GM12865 (cell line): Measurements from ENCODE around the gene OGDHL.
A peak's percentile ranks its signal among the peaks of the same experiment; 100 is the strongest.

Source experiments
- DNase-seq: peaks from one replicate; pipeline ENCODE4 v3.0.0; 2010; ENCODE audit warnings: low read depth
- H3K4me3 ChIP-seq: 2 replicates; pipeline ENCODE4 v1.5.1; 2011; ENCODE audit warnings: mild to moderate bottlenecking, low read depth, low read length, control low read depth
- TF ChIP-seq, protein P1 (sequence below): IDR thresholded peaks from 2 replicates; pipeline ENCODE4 v1.5.1; 2011; ENCODE audit warnings: low read length, control low read depth, low read depth, inconsistent platforms; ENCODE audit not compliant: insufficient read depth; ENCODE audit errors: missing control alignments

The OGDHL gene

DNA sequence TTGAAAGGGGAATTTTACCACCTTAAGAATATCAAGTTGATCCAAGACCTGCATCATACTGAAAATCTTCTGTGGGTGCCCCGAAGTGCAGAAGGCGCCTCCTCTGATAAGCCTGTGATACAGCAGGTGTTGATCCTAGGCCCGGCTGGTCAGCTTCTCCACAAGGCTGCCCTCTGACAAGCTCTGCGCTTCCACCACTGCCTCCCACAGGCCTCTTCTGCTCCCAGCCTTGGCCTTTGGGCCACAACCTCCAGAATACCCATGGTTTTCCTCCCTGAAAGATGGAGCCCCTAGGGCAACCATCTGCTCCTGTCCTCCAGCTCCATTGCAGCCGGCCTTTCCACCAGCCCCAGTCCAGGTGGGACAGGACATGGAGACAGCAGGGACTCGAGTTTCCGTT, 5.6 kb upstream of the OGDHL start:
- no peak for DNase-seq
- TF ChIP-seq, protein P1, sequence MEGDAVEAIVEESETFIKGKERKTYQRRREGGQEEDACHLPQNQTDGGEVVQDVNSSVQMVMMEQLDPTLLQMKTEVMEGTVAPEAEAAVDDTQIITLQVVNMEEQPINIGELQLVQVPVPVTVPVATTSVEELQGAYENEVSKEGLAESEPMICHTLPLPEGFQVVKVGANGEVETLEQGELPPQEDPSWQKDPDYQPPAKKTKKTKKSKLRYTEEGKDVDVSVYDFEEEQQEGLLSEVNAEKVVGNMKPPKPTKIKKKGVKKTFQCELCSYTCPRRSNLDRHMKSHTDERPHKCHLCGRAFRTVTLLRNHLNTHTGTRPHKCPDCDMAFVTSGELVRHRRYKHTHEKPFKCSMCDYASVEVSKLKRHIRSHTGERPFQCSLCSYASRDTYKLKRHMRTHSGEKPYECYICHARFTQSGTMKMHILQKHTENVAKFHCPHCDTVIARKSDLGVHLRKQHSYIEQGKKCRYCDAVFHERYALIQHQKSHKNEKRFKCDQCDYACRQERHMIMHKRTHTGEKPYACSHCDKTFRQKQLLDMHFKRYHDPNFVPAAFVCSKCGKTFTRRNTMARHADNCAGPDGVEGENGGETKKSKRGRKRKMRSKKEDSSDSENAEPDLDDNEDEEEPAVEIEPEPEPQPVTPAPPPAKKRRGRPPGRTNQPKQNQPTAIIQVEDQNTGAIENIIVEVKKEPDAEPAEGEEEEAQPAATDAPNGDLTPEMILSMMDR = no peak

DNA sequence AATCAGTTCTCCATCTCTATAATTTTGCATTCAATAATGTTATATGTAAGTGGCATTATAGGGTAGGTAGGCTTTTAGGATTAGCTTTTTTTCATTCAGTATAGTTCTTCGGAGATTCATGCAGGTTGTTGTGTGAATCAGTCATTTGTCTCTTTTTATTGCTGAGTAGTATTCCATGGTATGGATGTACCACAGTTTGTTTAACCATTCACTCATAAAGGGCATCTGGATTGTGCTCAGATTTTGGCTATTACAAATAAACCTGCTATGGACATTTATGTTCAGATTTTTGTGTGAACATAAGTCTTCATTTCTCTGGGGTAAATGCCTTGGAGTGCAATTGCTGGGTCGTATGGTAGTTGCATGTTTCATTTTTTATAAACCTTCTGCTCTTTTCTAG, 4.4 kb upstream of the OGDHL start:
- H3K4me3 ChIP-seq = no peak overlapping the region
- no peak for DNase-seq
- TF ChIP-seq, protein P1 = no peak

More for the DNA sequence above, 5.6 kb upstream of the OGDHL start:
- no peak overlapping the region for H3K4me3 ChIP-seq

DNA sequence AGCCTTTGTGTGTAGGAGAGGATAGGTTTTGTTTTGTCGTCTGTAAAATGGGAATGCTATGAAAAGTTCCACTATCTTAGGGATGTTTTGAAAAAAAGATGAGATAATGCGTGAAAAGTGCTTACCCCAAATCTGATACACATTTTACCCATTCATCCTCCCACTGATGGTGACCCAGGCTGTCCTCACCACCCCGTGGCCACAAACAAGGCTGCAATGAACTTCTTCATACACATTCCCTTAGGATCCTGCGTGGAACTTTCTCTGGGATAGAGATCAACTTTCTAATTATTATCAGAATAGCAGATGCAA, 399 bp upstream of the OGDHL start:
- H3K4me3 ChIP-seq = no peak overlapping the region; the same call in 1 of the 2 replicates
- no peak for DNase-seq
- TF ChIP-seq, protein P1 = no peak

- peak overlapping the region; percentile 73 for H3K4me3 ChIP-seq
- TF ChIP-seq, protein P1 = no peak
- no peak for DNase-seq
Observed at GRCh38 chr10:49761201-49761788, 828 bp downstream of the OGDHL start.

GRCh38 chr10:49760789-49761188, 1.3 kb downstream of the OGDHL start:
- TF ChIP-seq, protein P1 = no peak
- no peak for DNase-seq
- H3K4me3 ChIP-seq = no peak overlapping the region

DNA sequence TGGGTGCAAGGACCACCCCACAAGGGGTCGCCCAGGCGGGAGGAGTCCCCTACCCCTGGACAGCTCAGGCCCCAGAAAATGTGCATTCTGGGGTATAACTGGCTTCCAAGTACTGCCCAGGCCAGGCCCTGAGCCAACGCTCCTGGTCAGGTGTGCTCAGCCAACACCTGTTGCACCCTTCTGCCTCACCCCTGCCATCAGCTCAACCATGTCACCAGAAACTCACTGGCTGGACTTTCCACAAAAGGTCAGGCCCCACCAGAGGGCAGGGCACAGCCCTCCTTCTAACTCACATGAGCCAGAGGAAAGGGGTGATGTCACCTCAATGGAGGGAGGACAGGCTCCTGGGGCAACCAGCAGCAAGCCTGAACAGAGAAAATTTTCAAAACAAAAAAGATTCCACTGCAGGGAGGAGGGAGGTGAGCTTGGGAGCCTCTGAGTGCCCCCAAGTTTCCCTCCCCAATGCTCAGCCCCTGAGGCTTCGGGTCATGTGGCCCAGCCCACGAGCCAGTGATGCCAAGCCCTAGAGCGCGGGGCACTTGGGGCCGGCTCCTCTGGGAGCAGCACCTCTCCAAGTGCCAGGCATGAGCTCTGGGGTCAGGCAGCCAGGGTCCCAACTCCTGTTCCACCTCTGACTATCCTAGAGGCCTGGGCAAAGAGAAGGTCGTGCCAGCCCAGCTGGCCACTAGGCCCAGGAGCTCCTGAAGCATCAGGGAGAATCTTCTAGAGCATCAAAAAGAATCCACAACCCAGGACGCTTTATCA, 2.2 kb downstream of the OGDHL start:
- no peak for DNase-seq
- TF ChIP-seq, protein P1 = no peak
- no peak overlapping the region for H3K4me3 ChIP-seq
